ENCODE data around the gene HOXA7. TPM values are rescaled to one million over a fixed set of nuclear protein-coding genes. Genes with fewer than 3 reads are reported as not detected.

Gene HOXA7
- total and polyA plus RNA-seq, 10 of the 15 experiments (the other 5 are each of a cell fraction or from before 2014, with no cell fraction given), result not detected

DNA sequence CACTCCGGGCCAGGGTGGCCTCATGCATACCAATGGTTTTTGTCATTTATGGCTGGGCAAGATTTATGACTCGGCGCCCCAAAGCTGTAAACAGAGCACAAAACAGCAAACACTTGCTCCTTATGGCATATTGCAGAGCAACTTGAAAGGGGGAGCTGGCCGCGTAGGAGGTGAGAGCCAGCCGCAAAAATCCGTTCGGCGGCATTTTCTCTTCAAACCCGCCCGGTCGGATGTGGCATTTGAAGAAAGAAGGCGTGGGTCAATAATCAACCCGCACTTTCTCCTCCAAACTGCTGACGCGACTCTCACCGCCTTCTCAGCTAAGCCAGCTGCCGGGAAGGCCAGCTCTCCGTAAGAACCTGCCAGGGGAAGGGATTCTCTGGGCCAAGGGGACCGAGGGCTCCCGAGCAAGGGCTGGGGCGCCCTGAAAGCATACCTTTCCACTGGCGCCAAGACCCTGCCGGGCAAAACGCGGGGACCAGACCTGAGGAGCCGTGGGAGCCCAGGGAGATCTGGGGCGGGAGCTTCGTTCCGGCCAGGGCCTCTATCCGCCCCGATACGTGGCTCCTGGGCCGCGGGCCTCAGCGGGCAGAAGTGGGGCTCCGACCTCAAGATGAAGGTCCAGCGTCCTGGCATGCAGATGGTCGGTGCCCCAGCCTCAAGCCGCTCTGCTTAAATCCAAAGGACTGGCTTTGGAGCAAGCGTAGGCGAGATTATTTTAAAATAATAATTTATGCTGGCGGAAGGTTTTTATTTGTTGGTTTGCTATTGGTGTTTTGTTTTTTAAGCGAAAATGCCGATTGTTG is 41.1 kb downstream of the HOXA7 start:
- FAIRE-seq, result no peak
- ChIA-PET SMC1A (ENCODE audit: uncharacterized antibody, unreplicated experiment) (no interaction called here), CTCF (no interaction called here), RAD21 (ENCODE audit: unreplicated experiment) (interaction anchor here (1.4 kb wide), 1 partner anchor 261 kb away, joined by 3 read pairs; no protein-coding TSS in a partner anchor), POLR2A (no interaction called here)
- BruUV-seq (replicated peaks), result no TSS peak
- H4K20me1 ChIP-seq (ENCODE audit: control insufficient read depth, insufficient read depth), result no peaks in the 10 kb centered on the region; the same call in 1 of the 2 replicates
- ATAC-seq, result no peak
- H3K79me2 ChIP-seq (ENCODE audit: control insufficient read depth, insufficient read depth, low read length), result no peaks in the 10 kb centered on the region
- no peaks in the 10 kb centered on the region for H3K27me3 ChIP-seq (replicated peaks in 1 of 2; ENCODE audit: control insufficient read depth in 2 of 2, insufficient read depth in 2 of 2, low read length in 1 of 2)
- no peaks in the 10 kb centered on the region for H3K36me3 ChIP-seq (ENCODE audit: control insufficient read depth in 2 of 2, insufficient read depth in 2 of 2, low read length in 1 of 2)
- H2AFZ ChIP-seq (ENCODE audit: control insufficient read depth, low read depth, low read length), result no peak overlapping the region
- no peak overlapping the region for H3K9ac ChIP-seq (ENCODE audit: control insufficient read depth, insufficient read depth, low read length)
- H3K4me2 ChIP-seq (ENCODE audit: control insufficient read depth, insufficient read depth), result no peak overlapping the region
- no peak overlapping the region for H3K27ac ChIP-seq (ENCODE audit: control insufficient read depth, insufficient read depth)
- 76% methylated on average over 45 of the region's 45 CpGs for WGBS (ENCODE audit: insufficient coverage, insufficient replicate concordance, low lambda C conversion rate, missing lambda C conversion rate)
- TF ChIP-seq BHLHE40 (IDR thresholded peaks at IDR 0.05; ENCODE audit: borderline replicate concordance in 1 of 2, low read depth in 2 of 2, low read length in 1 of 2), result no peak
- no peak for TF ChIP-seq RAD51 (IDR thresholded peaks at IDR 0.05)
- TF ChIP-seq MXI1 (IDR thresholded peaks at IDR 0.05; ENCODE audit: low read depth, low read length), result no peak
- TF ChIP-seq, protein P1, sequence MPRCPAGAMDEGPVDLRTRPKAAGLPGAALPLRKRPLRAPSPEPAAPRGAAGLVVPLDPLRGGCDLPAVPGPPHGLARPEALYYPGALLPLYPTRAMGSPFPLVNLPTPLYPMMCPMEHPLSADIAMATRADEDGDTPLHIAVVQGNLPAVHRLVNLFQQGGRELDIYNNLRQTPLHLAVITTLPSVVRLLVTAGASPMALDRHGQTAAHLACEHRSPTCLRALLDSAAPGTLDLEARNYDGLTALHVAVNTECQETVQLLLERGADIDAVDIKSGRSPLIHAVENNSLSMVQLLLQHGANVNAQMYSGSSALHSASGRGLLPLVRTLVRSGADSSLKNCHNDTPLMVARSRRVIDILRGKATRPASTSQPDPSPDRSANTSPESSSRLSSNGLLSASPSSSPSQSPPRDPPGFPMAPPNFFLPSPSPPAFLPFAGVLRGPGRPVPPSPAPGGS (IDR thresholded peaks at IDR 0.05; ENCODE audit: borderline replicate concordance, insufficient read depth, low read depth, low read length, poor library complexity, severe bottlenecking), result no peak
- TF ChIP-seq CHD2 (IDR thresholded peaks at IDR 0.05; ENCODE audit: borderline replicate concordance, low read depth, low read length), result no peak
- no peak for TF ChIP-seq RB1 (IDR thresholded peaks at IDR 0.05; ENCODE audit: borderline replicate concordance)
- no peak for TF ChIP-seq WRNIP1 (IDR thresholded peaks at IDR 0.05; ENCODE audit: borderline replicate concordance, low read depth, low read length)
- TF ChIP-seq ZNF24 (IDR thresholded peaks at IDR 0.05), result no peak
- TF ChIP-seq RELA (IDR thresholded peaks at IDR 0.05; ENCODE audit: borderline replicate concordance, partially characterized antibody), result no peak
- TF ChIP-seq, protein P2, sequence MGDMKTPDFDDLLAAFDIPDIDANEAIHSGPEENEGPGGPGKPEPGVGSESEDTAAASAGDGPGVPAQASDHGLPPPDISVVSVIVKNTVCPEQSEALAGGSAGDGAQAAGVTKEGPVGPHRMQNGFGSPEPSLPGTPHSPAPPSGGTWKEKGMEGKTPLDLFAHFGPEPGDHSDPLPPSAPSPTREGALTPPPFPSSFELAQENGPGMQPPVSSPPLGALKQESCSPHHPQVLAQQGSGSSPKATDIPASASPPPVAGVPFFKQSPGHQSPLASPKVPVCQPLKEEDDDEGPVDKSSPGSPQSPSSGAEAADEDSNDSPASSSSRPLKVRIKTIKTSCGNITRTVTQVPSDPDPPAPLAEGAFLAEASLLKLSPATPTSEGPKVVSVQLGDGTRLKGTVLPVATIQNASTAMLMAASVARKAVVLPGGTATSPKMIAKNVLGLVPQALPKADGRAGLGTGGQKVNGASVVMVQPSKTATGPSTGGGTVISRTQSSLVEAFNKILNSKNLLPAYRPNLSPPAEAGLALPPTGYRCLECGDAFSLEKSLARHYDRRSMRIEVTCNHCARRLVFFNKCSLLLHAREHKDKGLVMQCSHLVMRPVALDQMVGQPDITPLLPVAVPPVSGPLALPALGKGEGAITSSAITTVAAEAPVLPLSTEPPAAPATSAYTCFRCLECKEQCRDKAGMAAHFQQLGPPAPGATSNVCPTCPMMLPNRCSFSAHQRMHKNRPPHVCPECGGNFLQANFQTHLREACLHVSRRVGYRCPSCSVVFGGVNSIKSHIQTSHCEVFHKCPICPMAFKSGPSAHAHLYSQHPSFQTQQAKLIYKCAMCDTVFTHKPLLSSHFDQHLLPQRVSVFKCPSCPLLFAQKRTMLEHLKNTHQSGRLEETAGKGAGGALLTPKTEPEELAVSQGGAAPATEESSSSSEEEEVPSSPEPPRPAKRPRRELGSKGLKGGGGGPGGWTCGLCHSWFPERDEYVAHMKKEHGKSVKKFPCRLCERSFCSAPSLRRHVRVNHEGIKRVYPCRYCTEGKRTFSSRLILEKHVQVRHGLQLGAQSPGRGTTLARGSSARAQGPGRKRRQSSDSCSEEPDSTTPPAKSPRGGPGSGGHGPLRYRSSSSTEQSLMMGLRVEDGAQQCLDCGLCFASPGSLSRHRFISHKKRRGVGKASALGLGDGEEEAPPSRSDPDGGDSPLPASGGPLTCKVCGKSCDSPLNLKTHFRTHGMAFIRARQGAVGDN (IDR thresholded peaks at IDR 0.05), result no peak
- TF ChIP-seq SREBF1 (IDR thresholded peaks at IDR 0.05; ENCODE audit: low read length), result no peak
- TF ChIP-seq TCF3 (IDR thresholded peaks at IDR 0.05; ENCODE audit: borderline replicate concordance, insufficient read depth, low read depth, low read length), result no peak
- TF ChIP-seq, protein P3, sequence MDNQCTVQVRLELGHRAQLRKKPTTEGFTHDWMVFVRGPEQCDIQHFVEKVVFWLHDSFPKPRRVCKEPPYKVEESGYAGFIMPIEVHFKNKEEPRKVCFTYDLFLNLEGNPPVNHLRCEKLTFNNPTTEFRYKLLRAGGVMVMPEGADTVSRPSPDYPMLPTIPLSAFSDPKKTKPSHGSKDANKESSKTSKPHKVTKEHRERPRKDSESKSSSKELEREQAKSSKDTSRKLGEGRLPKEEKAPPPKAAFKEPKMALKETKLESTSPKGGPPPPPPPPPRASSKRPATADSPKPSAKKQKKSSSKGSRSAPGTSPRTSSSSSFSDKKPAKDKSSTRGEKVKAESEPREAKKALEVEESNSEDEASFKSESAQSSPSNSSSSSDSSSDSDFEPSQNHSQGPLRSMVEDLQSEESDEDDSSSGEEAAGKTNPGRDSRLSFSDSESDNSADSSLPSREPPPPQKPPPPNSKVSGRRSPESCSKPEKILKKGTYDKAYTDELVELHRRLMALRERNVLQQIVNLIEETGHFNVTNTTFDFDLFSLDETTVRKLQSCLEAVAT (IDR thresholded peaks at IDR 0.05), result no peak
- no peak for TF ChIP-seq HDAC2 (IDR thresholded peaks at IDR 0.05)
- intact Hi-C loops (cut with micrococcal nuclease; ENCODE audit: unreplicated experiment) (no loop called here), in situ Hi-C loops (cut with MboI) (no loop called here)
- H3K4me1 ChIP-seq (ENCODE audit: control insufficient read depth, insufficient read depth, low read length), result no peaks in the 10 kb centered on the region
- no peaks in the 10 kb centered on the region for H3K9me3 ChIP-seq (replicated peaks; ENCODE audit: control insufficient read depth, insufficient read depth, low read length)
- no peak for DNase-seq (ENCODE audit: low read depth, low spot score)
- no peak overlapping the region for H3K4me3 ChIP-seq
